GM21717 (cell line): ENCODE data around the gene TRIM15.
"Not testable (repeated sequence)": the region's sequence is repeated elsewhere in the genome, so short reads cannot be mapped to it uniquely, and the experiment has no call there.

Experiments
- ATAC-seq: cut with Tn5 transposase; IDR thresholded peaks from one replicate; pipeline ENCODE4 v1.9.1; 2021; ENCODE audit warnings: mild to moderate bottlenecking, moderate library complexity; ENCODE audit not compliant: unreplicated experiment

The TRIM15 gene

DNA sequence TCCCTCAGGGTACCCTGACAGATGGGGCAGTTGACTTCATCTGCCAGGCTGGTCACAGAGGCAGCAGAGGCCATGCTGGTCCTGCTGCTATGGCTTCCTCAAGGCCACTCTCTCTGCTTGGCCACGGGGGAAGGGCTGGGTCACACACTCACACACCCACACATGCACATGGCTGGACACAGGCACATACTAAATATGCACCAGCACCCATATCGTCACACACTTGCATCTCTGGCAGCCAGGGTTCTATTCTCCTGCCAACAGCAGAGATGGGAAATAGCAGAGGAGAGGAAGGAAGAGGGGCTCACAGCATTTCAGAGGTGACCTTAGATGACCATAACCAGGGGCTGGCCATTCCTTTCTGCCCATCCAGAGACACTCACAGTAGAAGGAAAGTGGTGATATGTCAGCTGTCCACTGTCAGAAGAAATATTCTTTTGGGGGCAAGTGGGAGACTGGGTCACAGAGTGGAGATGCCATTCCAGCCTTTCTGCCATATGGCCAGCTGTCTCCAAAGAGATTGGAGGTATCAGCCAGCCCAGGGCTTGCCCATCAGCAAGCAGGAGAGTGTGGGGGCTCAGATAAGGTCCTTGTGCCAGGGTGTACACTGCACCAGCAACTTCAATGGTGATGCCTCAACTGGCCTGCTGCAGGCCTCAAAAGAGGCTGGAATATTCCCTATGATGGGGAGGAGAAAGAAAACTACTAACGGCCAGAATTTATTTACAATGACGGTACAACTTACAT is 2.4 kb upstream of the TRIM15 start, which contains the start of gene TRIM10:
Gene TRIM10, minus strand, starts transcription at position 427 of the 747 bp plus-strand sequence. Its CDS starts 353 bp downstream, at position 74.
- ATAC-seq = no peak

GRCh38 chr6:30162265-30163089 is 869 bp upstream of the TRIM15 start:
- no peak for ATAC-seq

DNA sequence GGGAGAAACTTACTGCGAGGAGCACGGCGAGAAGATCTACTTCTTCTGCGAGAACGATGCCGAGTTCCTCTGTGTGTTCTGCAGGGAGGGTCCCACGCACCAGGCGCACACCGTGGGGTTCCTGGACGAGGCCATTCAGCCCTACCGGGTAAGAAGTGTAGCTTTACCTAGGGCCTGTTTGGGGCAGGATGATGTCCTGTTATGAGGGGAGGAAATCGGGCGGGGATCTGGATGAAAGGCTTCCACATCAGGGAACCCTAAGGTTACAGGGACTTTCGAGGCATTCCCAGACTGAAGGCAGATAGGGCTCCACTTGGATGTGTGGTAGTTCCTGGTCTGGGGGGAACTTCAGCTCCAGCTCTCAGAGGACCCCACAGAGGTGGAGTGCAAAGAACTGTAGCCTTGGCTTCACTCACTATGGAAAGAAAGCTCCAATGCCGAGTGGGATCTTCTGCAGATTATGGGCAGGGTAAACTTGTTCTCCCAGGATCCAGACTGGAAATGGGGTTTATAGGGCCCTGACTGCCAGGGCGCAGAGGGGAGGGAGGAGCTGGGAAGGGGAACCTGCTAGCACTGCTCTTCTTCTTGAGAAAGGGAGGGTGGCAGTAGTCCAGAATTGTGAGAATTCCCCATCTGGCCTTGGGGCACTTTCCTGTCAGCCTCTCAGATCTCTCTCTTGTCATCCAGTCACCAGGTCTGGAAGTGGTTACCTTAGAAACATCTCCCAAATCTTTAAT is 740 bp downstream of the TRIM15 start:
- ATAC-seq = no peak

GRCh38 chr6:30164714-30165113 is 1.4 kb downstream of the TRIM15 start:
- no peak for ATAC-seq

DNA sequence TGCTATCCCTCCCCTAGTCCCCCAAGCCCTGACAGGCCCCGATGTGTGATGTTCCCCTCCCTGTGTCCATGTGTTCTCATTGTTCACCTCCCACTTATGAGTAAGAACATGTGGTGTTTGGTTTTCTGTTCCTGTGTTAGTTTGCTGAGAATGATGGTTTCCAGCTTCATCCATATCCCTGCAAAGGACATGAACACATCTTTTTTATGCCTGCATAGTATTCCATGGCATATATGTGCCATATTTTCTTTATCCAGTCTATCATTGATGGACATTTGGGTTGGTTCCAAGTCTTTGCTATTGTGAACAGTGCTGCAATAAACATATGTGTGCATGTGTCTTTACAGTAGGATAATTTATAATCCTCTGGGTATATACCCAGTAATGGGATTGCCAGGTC is 1.9 kb downstream of the TRIM15 start:
- ATAC-seq = not testable (repeated sequence)

DNA sequence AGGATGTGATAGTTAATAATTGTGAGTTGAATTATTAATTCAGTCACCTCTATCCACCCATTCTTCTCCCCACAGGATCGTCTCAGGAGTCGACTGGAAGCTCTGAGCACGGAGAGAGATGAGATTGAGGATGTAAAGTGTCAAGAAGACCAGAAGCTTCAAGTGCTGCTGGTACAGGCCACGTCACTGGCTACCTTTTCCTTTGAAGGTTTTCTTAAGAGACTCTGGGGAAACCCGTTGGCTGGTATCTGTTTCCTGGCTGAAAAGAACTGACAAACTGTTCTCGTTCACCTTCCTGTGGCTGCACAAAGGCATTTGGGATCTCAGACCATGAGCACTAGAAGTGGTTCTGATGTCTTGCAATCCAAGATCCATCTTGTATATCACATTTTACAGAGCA is 3.8 kb downstream of the TRIM15 start:
- ATAC-seq = no peak

- ATAC-seq = no peak
These were observed 5.4 kb downstream of the TRIM15 start for GRCh38 chr6:30168741-30169140.

GRCh38 chr6:30169658-30170614 is 6.6 kb downstream of the TRIM15 start:
- ATAC-seq = no peak

GRCh38 chr6:30171677-30172471 is 8.5 kb downstream of the TRIM15 start:
- no peak for ATAC-seq

DNA sequence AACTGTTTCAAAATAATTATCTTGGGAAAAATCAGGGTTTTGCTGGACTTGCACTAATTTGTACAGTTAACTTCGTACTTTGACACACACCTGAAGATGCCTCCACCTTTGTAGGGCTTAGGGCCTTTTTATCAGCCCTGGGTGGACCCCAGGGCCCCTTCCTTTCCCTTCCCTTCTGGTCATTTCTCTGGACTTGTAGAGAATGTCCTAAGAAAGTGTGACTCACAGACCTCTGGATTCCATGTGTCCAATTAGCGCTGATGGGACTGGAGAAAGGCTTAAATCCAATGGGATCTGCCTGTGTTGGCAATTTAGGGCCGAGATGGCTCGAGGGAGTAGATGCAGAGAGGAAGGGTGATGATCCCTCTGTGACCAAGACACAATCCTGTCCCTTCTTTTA is 9.3 kb downstream of the TRIM15 start:
- ATAC-seq = no peak

DNA sequence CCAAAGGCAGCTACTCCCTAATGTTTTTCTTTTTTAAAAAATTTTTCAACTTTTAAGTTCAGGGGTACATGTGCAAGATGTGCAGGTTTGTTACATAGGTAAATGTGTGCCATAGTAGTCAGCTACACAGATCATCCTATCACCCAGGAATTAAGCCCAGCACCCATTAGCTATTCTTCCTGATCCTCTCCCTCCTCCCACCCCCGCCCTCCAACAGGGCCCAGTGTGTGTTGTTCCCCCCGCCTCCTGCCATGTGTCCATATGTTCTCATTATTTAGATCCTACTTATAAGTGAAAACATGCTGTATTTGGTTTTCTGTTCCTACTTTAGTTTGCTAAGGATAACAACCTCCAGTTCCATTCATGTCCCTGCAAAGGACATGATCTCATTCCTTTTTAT is 12.4 kb downstream of the TRIM15 start:
- no peak for ATAC-seq

- no peak for ATAC-seq
These were observed 15.5 kb downstream of the TRIM15 start for GRCh38 chr6:30178837-30179236.

DNA sequence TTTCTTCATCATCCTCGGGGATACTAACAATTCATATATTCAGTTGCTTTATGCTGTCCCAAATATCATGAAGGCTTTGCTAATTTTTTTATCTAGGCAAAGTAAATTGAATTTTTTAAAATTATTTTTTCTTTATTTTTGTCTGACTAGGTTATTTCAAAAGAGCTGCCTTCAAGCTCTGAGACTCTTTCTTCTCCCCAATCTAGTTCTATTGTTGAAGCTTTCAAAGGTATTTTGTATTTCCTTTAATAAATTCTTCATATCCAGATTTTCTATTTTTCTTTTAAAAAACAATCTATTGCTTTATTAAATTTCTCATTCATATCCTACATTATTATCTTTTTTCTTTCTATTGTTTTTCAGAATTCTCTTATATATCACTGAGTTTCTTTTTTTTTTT is 16.8 kb downstream of the TRIM15 start:
- ATAC-seq = no peak

DNA sequence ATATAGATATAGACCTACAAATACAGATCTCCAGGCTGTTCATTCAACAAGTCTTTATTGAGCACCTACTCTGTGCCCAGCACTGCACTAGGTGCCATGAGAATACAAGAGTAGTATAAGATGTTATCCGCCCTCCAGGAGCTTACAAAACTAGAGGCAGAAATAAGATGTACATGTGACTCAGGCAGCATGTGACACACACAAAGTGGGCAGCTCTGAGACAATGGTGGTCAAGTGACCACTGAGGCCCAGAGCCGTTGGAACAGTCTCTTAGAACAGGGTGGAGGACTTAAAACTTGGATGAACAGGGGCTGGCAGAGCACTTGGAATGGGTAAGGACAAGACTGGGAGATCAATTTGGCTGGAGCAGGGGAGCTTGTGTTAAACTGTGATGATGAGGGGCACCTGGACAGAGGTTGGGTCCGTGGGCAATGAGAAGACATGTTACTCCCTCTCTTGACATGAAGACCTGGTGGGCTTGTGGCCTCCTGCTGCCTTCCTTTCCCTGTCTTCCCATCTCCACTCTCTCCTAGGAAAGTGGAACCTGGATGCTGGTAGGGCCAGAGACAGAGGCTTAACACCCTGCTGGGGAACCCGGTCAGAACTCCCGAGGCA is 21.2 kb downstream of the TRIM15 start:
- ATAC-seq = no peak

DNA sequence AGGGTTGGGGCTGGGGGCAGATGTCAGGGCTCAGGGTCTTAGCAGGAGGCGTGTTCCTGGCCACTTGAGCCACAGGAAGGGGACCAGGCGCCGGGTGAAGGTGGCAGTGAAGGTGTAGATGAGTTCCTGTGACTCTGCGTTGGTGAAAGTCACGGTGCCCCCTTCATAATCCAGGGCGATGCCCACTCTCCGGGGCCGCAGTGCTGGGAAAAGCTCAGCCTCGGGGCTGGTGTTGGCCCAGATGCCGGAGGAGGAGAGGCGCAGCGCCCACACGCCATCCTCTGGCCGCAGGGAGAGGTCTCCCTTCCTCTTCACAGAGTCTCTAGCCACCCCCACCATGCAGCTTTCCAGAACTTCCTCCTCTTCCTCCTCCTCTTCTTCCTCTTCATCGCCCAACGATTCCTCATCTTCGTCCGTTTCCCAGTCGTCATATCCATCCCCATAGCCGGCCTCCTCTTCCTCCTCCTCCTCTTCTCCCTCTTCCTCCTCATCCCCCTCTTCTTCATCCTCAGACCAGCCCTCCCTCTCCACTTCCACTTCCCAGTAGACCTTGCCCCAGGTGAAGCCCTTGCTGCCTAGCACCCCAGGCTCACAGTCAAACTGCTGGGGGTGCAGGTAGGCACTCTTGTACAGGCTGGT is 22.6 kb downstream of the TRIM15 start:
- no peak for ATAC-seq

DNA sequence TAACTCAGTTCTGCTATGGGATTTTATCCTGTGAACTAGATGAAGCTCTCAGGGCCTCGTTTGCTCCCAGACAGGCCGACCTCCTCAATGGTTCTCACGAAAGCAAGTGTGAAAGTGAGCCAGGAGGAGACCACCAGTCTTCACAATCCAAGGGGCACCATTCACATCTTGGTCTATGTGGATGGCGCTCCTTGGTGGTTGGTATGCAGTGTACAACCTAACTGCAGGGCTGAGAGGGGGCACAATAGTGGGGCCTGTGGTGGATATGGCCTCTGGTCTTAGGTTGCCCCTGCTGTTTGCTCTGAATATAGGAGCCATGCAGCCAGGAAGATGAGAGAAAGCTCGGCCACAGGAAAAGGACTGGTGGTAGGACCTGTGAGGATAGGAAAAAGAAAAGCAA is 25.2 kb downstream of the TRIM15 start:
- no peak for ATAC-seq

DNA sequence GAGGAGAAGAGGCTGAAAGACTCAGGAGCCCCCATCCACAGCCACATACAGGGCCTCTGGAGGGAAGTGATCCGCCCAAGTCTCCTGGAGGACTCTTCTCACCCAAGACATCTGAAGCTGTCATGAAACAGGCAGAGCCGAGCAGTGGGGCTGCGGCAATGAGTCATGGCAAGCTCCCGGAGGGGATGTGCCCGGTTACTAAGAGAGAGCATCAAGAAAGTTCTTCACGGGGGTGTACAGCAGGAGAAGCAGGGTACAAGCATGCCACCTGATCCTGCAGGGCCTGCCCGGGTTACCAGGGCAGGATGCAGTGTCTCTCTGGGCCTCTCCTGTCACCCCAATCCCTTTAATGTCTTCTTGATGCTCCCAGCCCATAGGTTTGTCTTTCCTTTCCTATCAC is 28.7 kb downstream of the TRIM15 start:
- no peak for ATAC-seq

DNA sequence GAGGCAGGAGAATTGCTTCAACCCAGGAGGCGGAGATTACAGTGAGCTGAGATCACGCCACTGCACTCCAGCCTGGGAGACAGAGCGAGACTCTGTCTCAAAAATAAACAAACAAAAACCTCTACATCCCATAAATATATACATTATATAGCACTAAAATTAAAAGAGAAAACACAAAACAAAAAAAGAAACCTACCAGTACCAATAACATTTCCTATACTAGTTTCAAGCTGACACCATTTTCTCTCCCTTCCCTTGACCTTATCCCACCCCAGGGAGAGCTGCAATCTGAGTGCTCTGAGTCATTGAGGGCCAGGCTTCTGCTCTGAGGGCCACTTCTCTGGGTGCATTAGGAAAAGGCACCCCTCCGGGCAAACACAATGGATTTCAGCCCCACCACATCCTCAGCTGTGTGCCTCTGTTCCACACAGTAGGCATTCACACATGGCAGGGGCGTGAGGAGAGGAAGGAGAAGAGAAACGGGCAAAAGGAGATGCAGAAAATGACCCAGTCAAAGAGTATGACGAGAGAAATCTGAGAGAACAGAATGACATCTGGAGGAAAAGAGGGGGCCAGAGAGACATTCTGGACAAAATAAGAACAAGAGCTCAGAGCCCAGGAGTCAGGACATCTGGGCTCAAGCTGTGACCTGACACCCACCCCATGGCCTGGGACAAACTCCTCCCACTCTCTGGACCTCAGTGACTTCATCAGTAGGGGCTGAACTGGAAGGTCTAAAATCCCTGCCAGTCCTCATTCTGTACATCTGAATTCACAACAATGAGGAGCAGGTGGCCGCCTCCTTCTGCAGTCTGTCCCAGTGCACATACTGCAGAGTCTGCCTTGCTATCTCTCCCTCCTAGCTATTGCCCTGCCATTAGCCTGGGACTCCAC is 31.7 kb downstream of the TRIM15 start:
- no peak for ATAC-seq
